Trophoblast cell (in vitro differentiated cells and primary cell): ENCODE measurements around the gene B4GALT1.

ENCODE experiments used
- DNase-seq, 2 donors: peaks; one replicate each; pipeline ENCODE4 v3.0.0-alpha.2; 2016
- H2AFZ ChIP-seq: 2 replicates; pipeline ENCODE4 v1.6.1; 2013; ENCODE audit warnings: low read length, moderate library complexity, mild to moderate bottlenecking; ENCODE audit not compliant: insufficient read depth, poor library complexity
- H2AK5ac ChIP-seq: 2 replicates; pipeline ENCODE4 v1.6.1; 2013; ENCODE audit warnings: mild to moderate bottlenecking, low read length
- H2BK120ac ChIP-seq: 2 replicates; pipeline ENCODE4 v1.6.1; 2013; ENCODE audit warnings: low read length, mild to moderate bottlenecking, moderate library complexity; ENCODE audit not compliant: insufficient read depth, poor library complexity
- H2BK12ac ChIP-seq: 2 replicates; pipeline ENCODE4 v1.6.1; 2013; ENCODE audit warnings: mild to moderate bottlenecking, low read length, moderate library complexity
- H2BK5ac ChIP-seq: 2 replicates; pipeline ENCODE4 v1.6.1; 2013; ENCODE audit warnings: low read length, low read depth, moderate library complexity, mild to moderate bottlenecking; ENCODE audit not compliant: poor library complexity
- H3K14ac ChIP-seq: 2 replicates; pipeline ENCODE4 v1.6.1; 2013; ENCODE audit warnings: mild to moderate bottlenecking, low read length
- H3K18ac ChIP-seq: 2 replicates; pipeline ENCODE4 v1.6.1; 2013; ENCODE audit warnings: mild to moderate bottlenecking, low read length
- H3K23ac ChIP-seq: 2 replicates; pipeline ENCODE4 v1.6.1; 2013; ENCODE audit warnings: low read length
- H3K27ac ChIP-seq: 2 replicates; pipeline ENCODE4 v1.5.1; 2013; ENCODE audit warnings: low read depth, mild to moderate bottlenecking, inconsistent platforms, low read length, moderate library complexity
- H3K27me3 ChIP-seq: 2 replicates; pipeline ENCODE4 v1.6.1; 2013; ENCODE audit warnings: inconsistent platforms, mild to moderate bottlenecking, low read length, moderate library complexity; ENCODE audit not compliant: insufficient read depth
- H3K36me3 ChIP-seq, 2 experiments: 1 replicate in 1 of 2; 2 replicates in 1 of 2; pipeline ENCODE4 v1.6.1; 2013; ENCODE audit warnings: low read length in 2 of 2, mild to moderate bottlenecking in 2 of 2, moderate library complexity in 1 of 2; ENCODE audit not compliant: insufficient read depth in 2 of 2, control insufficient read depth in 1 of 2
- H3K4ac ChIP-seq: 2 replicates; pipeline ENCODE4 v1.6.1; 2013; ENCODE audit warnings: low read depth, mild to moderate bottlenecking, low read length, moderate library complexity
- H3K4me1 ChIP-seq, 2 experiments: 1 replicate in 1 of 2; 2 replicates in 1 of 2; pipeline ENCODE4 v1.6.1; 2013; ENCODE audit warnings: low read length in 2 of 2, mild to moderate bottlenecking in 2 of 2, moderate library complexity in 1 of 2; ENCODE audit not compliant: insufficient read depth in 2 of 2, control insufficient read depth in 1 of 2
- H3K4me2 ChIP-seq: 2 replicates; pipeline ENCODE4 v1.6.1; 2013; ENCODE audit warnings: inconsistent platforms, mild to moderate bottlenecking, low read length, moderate library complexity
- H3K4me3 ChIP-seq: 2 replicates; pipeline ENCODE4 v1.5.1; 2013; ENCODE audit warnings: mild to moderate bottlenecking, low read depth, low read length, inconsistent platforms
- H3K79me1 ChIP-seq: one replicate; pipeline ENCODE4 v1.6.1; 2013; ENCODE audit warnings: low read length
- H3K79me2 ChIP-seq: 2 replicates; pipeline ENCODE4 v1.6.1; 2013; ENCODE audit warnings: low read length, mild to moderate bottlenecking; ENCODE audit not compliant: control insufficient read depth, insufficient read depth, poor library complexity
- H3K9ac ChIP-seq: 2 replicates; pipeline ENCODE4 v1.6.1; 2013; ENCODE audit warnings: mild to moderate bottlenecking, low read length
- H3K9me3 ChIP-seq: 2 replicates; pipeline ENCODE4 v1.6.1; 2013; ENCODE audit warnings: low read depth, mild to moderate bottlenecking, control low read depth, inconsistent platforms, low read length; ENCODE audit not compliant: insufficient read depth
- H4K12ac ChIP-seq: 2 replicates; pipeline ENCODE4 v1.6.1; 2013; ENCODE audit warnings: low read depth, mild to moderate bottlenecking, low read length, moderate library complexity
- H4K8ac ChIP-seq: 2 replicates; pipeline ENCODE4 v1.6.1; 2013; ENCODE audit warnings: low read depth, mild to moderate bottlenecking, low read length, moderate library complexity
- H4K91ac ChIP-seq: one replicate; pipeline ENCODE4 v1.6.1; 2013; ENCODE audit warnings: low read depth, mild to moderate bottlenecking, low read length, moderate library complexity
- WGBS: extraction: QIAGEN DNeasy Blood & Tissue Kit; methylation state at CpG from one replicate; pipeline ENCODE4 v1.1.7; 2013; ENCODE audit warnings: missing lambda C conversion rate; ENCODE audit not compliant: insufficient read length, insufficient coverage; ENCODE audit errors: extremely low coverage; 5-methylcytosine and 5-hydroxymethylcytosine counted together

The B4GALT1 gene

GRCh38 chr9:33108472-33108871, 58.7 kb downstream of the B4GALT1 start:
- H3K18ac ChIP-seq, result peak overlapping the region; percentile 23
- no peak overlapping the region for H4K91ac ChIP-seq
- no peak overlapping the region for H3K27ac ChIP-seq
- no peak overlapping the region for H2BK12ac ChIP-seq
- H3K36me3 ChIP-seq, result peaks cover 14 to 24% of the 10 kb centered on the region in 2 experiments
- H3K23ac ChIP-seq, result peak overlapping the region; percentile 1
- no CpG with 5 or more reads among the region's 3 CpGs for WGBS
- H2AK5ac ChIP-seq, result no peak overlapping the region
- H2AFZ ChIP-seq, result no peak overlapping the region
- no peak for DNase-seq
- no peak overlapping the region for H4K8ac ChIP-seq
- H3K4me2 ChIP-seq, result no peak overlapping the region
- no peak overlapping the region for H2BK120ac ChIP-seq
- H3K4me1 ChIP-seq, result peaks cover 29 to 38% of the 10 kb centered on the region in 2 experiments
- no peak overlapping the region for H3K14ac ChIP-seq
- H2BK5ac ChIP-seq, result no peak overlapping the region
- H3K27me3 ChIP-seq, result no peaks in the 10 kb centered on the region
- no peak overlapping the region for H3K4me3 ChIP-seq
- H4K12ac ChIP-seq, result no peak overlapping the region
- H3K79me2 ChIP-seq, result peaks cover 2% of the 10 kb centered on the region
- H3K79me1 ChIP-seq, result peaks cover 27% of the 10 kb centered on the region
- no peaks in the 10 kb centered on the region for H3K9me3 ChIP-seq
- no peak overlapping the region for H3K9ac ChIP-seq
- H3K4ac ChIP-seq, result no peak overlapping the region

DNA sequence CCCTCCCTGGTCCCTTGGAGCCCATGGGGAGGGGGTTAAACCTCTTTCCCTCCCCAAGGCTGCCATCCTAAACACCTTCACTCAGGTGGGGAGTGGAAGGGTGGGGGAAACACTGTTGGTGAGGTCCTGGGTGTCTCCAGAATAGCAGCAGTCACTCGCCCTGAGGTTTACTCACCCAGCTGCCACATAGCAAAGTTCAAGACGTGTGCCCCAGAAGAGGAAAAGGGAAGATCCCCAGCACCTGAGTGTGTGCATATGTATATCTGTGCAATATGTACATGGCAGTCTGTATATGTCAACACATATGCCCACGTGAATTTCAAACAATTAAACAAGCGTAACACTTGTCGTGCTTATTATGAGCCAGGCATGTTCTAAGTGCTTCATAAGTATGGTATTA, 59.4 kb downstream of the B4GALT1 start:
- H3K27me3 ChIP-seq, result no peaks in the 10 kb centered on the region
- H3K4me3 ChIP-seq, result no peak overlapping the region
- peak overlapping the region; percentile 96 for H3K14ac ChIP-seq
- H2BK5ac ChIP-seq, result peak overlapping the region; percentile 96
- H3K4me1 ChIP-seq, result peaks cover 36 to 45% of the 10 kb centered on the region in 2 experiments
- H4K12ac ChIP-seq, result peak overlapping the region; percentile 63
- H3K79me1 ChIP-seq, result peaks cover 31% of the 10 kb centered on the region
- H2BK12ac ChIP-seq, result peak overlapping the region; percentile 93
- H4K91ac ChIP-seq, result peak overlapping the region; percentile 95
- no CpG with 5 or more reads among the region's 5 CpGs for WGBS
- peak overlapping the region; percentile 32 for H2AFZ ChIP-seq
- peak overlapping the region; percentile 92 for H3K18ac ChIP-seq
- peak overlapping the region; percentile 88 for H3K4ac ChIP-seq
- H3K23ac ChIP-seq, result no peak overlapping the region
- H3K79me2 ChIP-seq, result peaks cover 2% of the 10 kb centered on the region
- H3K9me3 ChIP-seq, result no peaks in the 10 kb centered on the region
- peak overlapping the region; percentile 88 for H4K8ac ChIP-seq
- peaks cover 10 to 18% of the 10 kb centered on the region in 2 experiments for H3K36me3 ChIP-seq
- H3K4me2 ChIP-seq, result peak overlapping the region; percentile 32
- no peak overlapping the region for H3K9ac ChIP-seq
- DNase-seq, result no peak
- H3K27ac ChIP-seq, result peak overlapping the region; percentile 97
- H2BK120ac ChIP-seq, result peak overlapping the region; percentile 97
- peak overlapping the region; percentile 98 for H2AK5ac ChIP-seq

GRCh38 chr9:33106827-33107621, 60.1 kb downstream of the B4GALT1 start:
- H4K91ac ChIP-seq, result peak overlapping the region; percentile 95
- no peak overlapping the region for H3K4me3 ChIP-seq
- WGBS, result no CpG with 5 or more reads among the region's 10 CpGs
- no peaks in the 10 kb centered on the region for H3K9me3 ChIP-seq
- peak overlapping the region; percentile 96 for H2BK5ac ChIP-seq
- no peak overlapping the region for H3K9ac ChIP-seq
- peak overlapping the region; percentile 93 for H2BK12ac ChIP-seq
- H3K14ac ChIP-seq, result peak overlapping the region; percentile 96
- H3K79me1 ChIP-seq, result peaks cover 32% of the 10 kb centered on the region
- H2AFZ ChIP-seq, result peak overlapping the region; percentile 32
- H4K8ac ChIP-seq, result peak overlapping the region; percentile 88
- H2AK5ac ChIP-seq, result peak overlapping the region; percentile 98
- H2BK120ac ChIP-seq, result peak overlapping the region; percentile 97
- H3K4me1 ChIP-seq, result peaks cover 39 to 52% of the 10 kb centered on the region in 2 experiments
- H3K36me3 ChIP-seq, result peaks cover 7 to 17% of the 10 kb centered on the region in 2 experiments
- peak overlapping the region; percentile 32 for H3K4me2 ChIP-seq
- H3K4ac ChIP-seq, result peak overlapping the region; percentile 88
- peak overlapping the region; percentile 97 for H3K27ac ChIP-seq
- no peaks in the 10 kb centered on the region for H3K27me3 ChIP-seq
- peaks cover 2% of the 10 kb centered on the region for H3K79me2 ChIP-seq
- H3K23ac ChIP-seq, result no peak overlapping the region
- peak overlapping the region; percentile 92 for H3K18ac ChIP-seq
- H4K12ac ChIP-seq, result peak overlapping the region; percentile 63
- peak; percentile 74 to 91 for DNase-seq

DNA sequence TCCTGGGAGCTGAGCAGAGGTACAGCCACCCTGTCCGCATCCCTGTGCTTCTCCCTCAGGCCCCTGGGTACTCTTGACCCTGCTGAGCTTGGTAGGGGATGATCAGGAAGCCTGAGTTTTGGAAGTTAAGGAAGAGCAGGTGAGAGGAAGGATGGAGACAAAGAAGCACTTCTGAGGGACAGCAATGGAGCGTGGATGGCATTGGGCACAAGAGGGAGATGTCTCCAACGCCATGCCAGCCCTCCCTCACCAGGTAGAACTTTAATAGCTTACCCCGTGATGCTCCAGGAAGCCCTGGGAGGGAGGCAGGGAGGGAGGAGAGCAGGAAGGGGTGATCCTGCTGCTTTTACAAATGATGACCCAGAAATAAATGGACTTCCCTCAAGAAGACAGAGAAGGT, 60.8 kb downstream of the B4GALT1 start:
- DNase-seq, result no peak
- Histone ChIP-seq H3K14ac (peak overlapping the region; percentile 82), H4K91ac (peak overlapping the region; percentile 76), H3K4ac (peak overlapping the region; percentile 10), H3K9ac (no peak overlapping the region), H3K79me2 (peaks cover 2% of the 10 kb centered on the region), H3K4me3 (no peak overlapping the region), H2BK5ac (peak overlapping the region; percentile 84), H3K23ac (no peak overlapping the region), H2BK12ac (peak overlapping the region; percentile 93), H2AK5ac (peak overlapping the region; percentile 33), H3K9me3 (no peaks in the 10 kb centered on the region), H4K8ac (peak overlapping the region; percentile 63), H3K18ac (peak overlapping the region; percentile 9), H4K12ac (no peak overlapping the region), H2BK120ac (peak overlapping the region; percentile 69), H3K27me3 (no peaks in the 10 kb centered on the region), H3K4me2 (no peak overlapping the region), H3K4me1 (peaks cover 42 to 58% of the 10 kb centered on the region in 2 experiments), H2AFZ (peak overlapping the region; percentile 6), H3K27ac (peak overlapping the region; percentile 97), H3K79me1 (peaks cover 34% of the 10 kb centered on the region), H3K36me3 (peaks cover 4 to 11% of the 10 kb centered on the region in 2 experiments)
- no CpG with 5 or more reads among the region's 4 CpGs for WGBS
